Endothelial cell of umbilical vein (primary cell): ENCODE data around the gene USP47. TPM values are rescaled to one million over a fixed set of nuclear protein-coding genes. Genes with fewer than 3 reads are reported as not detected.

ENCODE experiments used
- BruUV-seq: library from RNA; stranded (reverse); fragments of 400-500 nt; replicated peaks from 2 replicates; lab custom pipeline; 2021; lab: Mats Ljungman, UMichigan
- CTCF ChIA-PET: fragments of 300-600, 350-600 bp; sonication (Branson Sonifier 250); formaldehyde crosslinking; loops from one replicate; lab custom pipeline; 2021; ENCODE audit warnings: antibody characterized with exemption, inconsistent platforms; lab: Charles Lee
- POLR2A ChIA-PET: fragments of 300-600, 350-600 bp; sonication (Branson Sonifier 250); formaldehyde crosslinking; loops from one replicate; lab custom pipeline; 2021; ENCODE audit warnings: antibody characterized with exemption, inconsistent platforms; lab: Charles Lee
- DNase-seq: peaks from one replicate; pipeline ENCODE4 v3.0.0-alpha.2; 2011; ENCODE audit warnings: low read depth, low spot score
- FAIRE-seq: peaks from 2 replicates; lab custom pipeline; 2011; peaks lifted over from hg19 to GRCh38; lab: Jason Lieb, UNC
- H2AFZ ChIP-seq: 2 replicates; pipeline ENCODE4 v1.6.0; 2012; ENCODE audit warnings: low read depth, low read length, control low read depth, inconsistent platforms
- H3K27ac ChIP-seq: 2 replicates; pipeline ENCODE4 v1.5.1; 2011; ENCODE audit warnings: low read depth, mild to moderate bottlenecking, control low read depth, low read length, moderate library complexity; ENCODE audit not compliant: insufficient read depth
- H3K27me3 ChIP-seq, 2 experiments: 2 replicates each; pipeline versions ENCODE4 v1.6.0 to v1.6.1; 2011; ENCODE audit warnings: low read length in 2 of 2, mixed read lengths in 1 of 2; ENCODE audit not compliant: control insufficient read depth in 2 of 2, insufficient read depth in 2 of 2
- H3K36me3 ChIP-seq, 2 experiments: 2 replicates in 1 of 2; 3 replicates in 1 of 2; pipeline ENCODE4 v1.5.1; 2011; ENCODE audit warnings: low read length in 2 of 2, mild to moderate bottlenecking in 1 of 2, moderate library complexity in 1 of 2; ENCODE audit not compliant: control insufficient read depth in 2 of 2, insufficient read depth in 2 of 2; ENCODE audit errors: extremely low read depth in 1 of 2
- H3K4me1 ChIP-seq: 3 replicates; pipeline ENCODE4 v1.5.1; 2011; ENCODE audit warnings: mild to moderate bottlenecking, low read length; ENCODE audit not compliant: control insufficient read depth, insufficient read depth; ENCODE audit errors: extremely low read depth
- H3K4me2 ChIP-seq: 2 replicates; pipeline ENCODE4 v1.6.1; 2011; ENCODE audit warnings: low read length, control low read depth, mixed read lengths; ENCODE audit not compliant: insufficient read depth
- H3K4me3 ChIP-seq, 3 experiments: fragments of 200-600 bp in 1 of 3; sonication (generic), shearing (Covaris generic) in 1 of 3; replicated peaks in 1 of 3; 2 replicates each; pipeline ENCODE4 v1.5.1; 2011 to 2016; ENCODE audit warnings: control low read depth in 3 of 3, low read length in 3 of 3, mild to moderate bottlenecking in 2 of 3, inconsistent platforms in 1 of 3, low read depth in 1 of 3, moderate library complexity in 1 of 3; ENCODE audit not compliant: insufficient read depth in 1 of 3
- H3K79me2 ChIP-seq: 2 replicates; pipeline ENCODE4 v1.6.0; 2012; ENCODE audit warnings: low read length, inconsistent platforms; ENCODE audit not compliant: control insufficient read depth, insufficient read depth
- H3K9ac ChIP-seq: replicated peaks from 2 replicates; pipeline ENCODE3; 2011; ENCODE audit warnings: low read length, control low read depth; ENCODE audit not compliant: insufficient read depth; ENCODE audit errors: extremely low read depth
- H3K9me1 ChIP-seq: replicated peaks from 3 replicates; pipeline ENCODE4 v1.6.0; 2011; ENCODE audit warnings: mild to moderate bottlenecking, low read length; ENCODE audit not compliant: control insufficient read depth, insufficient read depth; ENCODE audit errors: extremely low read depth
- H3K9me3 ChIP-seq: replicated peaks from 2 replicates; pipeline ENCODE4 v1.5.1; 2012; ENCODE audit warnings: low read length, inconsistent platforms; ENCODE audit not compliant: control insufficient read depth, insufficient read depth
- H4K20me1 ChIP-seq: replicated peaks from 2 replicates; pipeline ENCODE3; 2011; ENCODE audit warnings: mild to moderate bottlenecking, low read length; ENCODE audit not compliant: control insufficient read depth, insufficient read depth; ENCODE audit errors: extremely low read depth
- CTCF ChIP-seq, 2 donors: IDR thresholded peaks; 1 replicate in 1 of 2; 2 replicates in 1 of 2; pipeline ENCODE4 v1.5.1; 2011; ENCODE audit warnings: low read length in 2 of 2, mild to moderate bottlenecking in 2 of 2, moderate library complexity in 2 of 2, control low read depth in 1 of 2, inconsistent platforms in 1 of 2, low read depth in 1 of 2; ENCODE audit not compliant: insufficient read depth in 1 of 2; ENCODE audit errors: extremely low read depth in 1 of 2
- EZH2 ChIP-seq: IDR thresholded peaks from 2 replicates; pipeline ENCODE4 v1.6.1; 2012; ENCODE audit warnings: borderline replicate concordance, low read depth, mild to moderate bottlenecking, moderate library complexity, low read length, inconsistent platforms; ENCODE audit not compliant: severe bottlenecking
- FOS ChIP-seq: IDR thresholded peaks from 2 replicates; pipeline ENCODE4 v1.6.1; 2011; ENCODE audit warnings: mild to moderate bottlenecking, low read length, moderate library complexity, borderline replicate concordance; ENCODE audit not compliant: insufficient read depth
- GATA2 ChIP-seq: IDR thresholded peaks from 2 replicates; pipeline ENCODE4 v1.7.0; 2011; ENCODE audit warnings: low read depth, mild to moderate bottlenecking, moderate library complexity, mixed read lengths, low read length; ENCODE audit not compliant: insufficient read length, insufficient read depth
- JUN ChIP-seq: IDR thresholded peaks from 2 replicates; pipeline ENCODE4 v1.6.1; 2011; ENCODE audit warnings: borderline replicate concordance, low read depth; ENCODE audit not compliant: insufficient read length, insufficient read depth
- MAX ChIP-seq: IDR thresholded peaks from 2 replicates; pipeline ENCODE4 v1.6.1; 2011; ENCODE audit not compliant: insufficient read depth, insufficient read length
- MYC ChIP-seq: IDR thresholded peaks from one replicate; pipeline ENCODE4 v1.6.1; 2011; ENCODE audit warnings: mild to moderate bottlenecking, low read depth, low read length
- POLR2A ChIP-seq: IDR thresholded peaks from 2 replicates; pipeline ENCODE4 v1.6.1; 2012; ENCODE audit warnings: low read depth, mild to moderate bottlenecking, control low read depth, low read length
- POLR2AphosphoS5 ChIP-seq: IDR thresholded peaks from 2 replicates; pipeline ENCODE4 v1.6.1; 2012; ENCODE audit warnings: low read depth, mild to moderate bottlenecking, control low read depth, low read length, moderate library complexity; ENCODE audit not compliant: insufficient read depth
- dilution Hi-C: fragments of 300-500 bp; cut with MboI; formaldehyde crosslinking; loops from one replicate; pipeline ENCODE4 v1.15.0; 2019; ENCODE audit warnings: low sequenced_read_pairs; ENCODE audit not compliant: extremely low pct_ligation_motif_present
- intact Hi-C: fragments of 100-400 bp; cut with micrococcal nuclease; formaldehyde crosslinking; loops from one replicate; pipeline ENCODE4 v1.10.0; 2022
- polyA plus RNA-seq, 4 experiments: library from polyadenylated mRNA; depleted of rRNA in 3 of 4; stranded (reverse) in 3 of 4; unstranded in 1 of 4; fragments of >200 nt; gene quantifications; 2 replicates each; pipeline versions ENCODE4 v1.2.1 to v1.2.3, GENCODE V29; 2011 to 2012; ENCODE audit warnings: missing spikeins in 1 of 4
- total RNA-seq: library from RNA; stranded (reverse); gene quantifications from 2 replicates; pipeline ENCODE4 v1.2.3, GENCODE V29; 2021

Gene USP47
- total and polyA plus RNA-seq, 2 donors (not counting 3 experiments of a cell fraction or from before 2014, with no cell fraction given): 7.8 to 38.0 TPM

- Histone ChIP-seq H3K27ac (no peak overlapping the region), H3K27me3 (no peaks in the 10 kb centered on the region), H3K9me1 (no peaks in the 10 kb centered on the region), H3K79me2 (no peaks in the 10 kb centered on the region), H3K4me1 (peaks cover 11% of the 10 kb centered on the region), H3K4me2 (no peak overlapping the region), H2AFZ (no peak overlapping the region), H3K9ac (no peak overlapping the region), H3K4me3 (no peak overlapping the region), H3K36me3 (peaks cover 3 to 8% of the 10 kb centered on the region in 2 experiments), H3K9me3 (no peaks in the 10 kb centered on the region), H4K20me1 (no peaks in the 10 kb centered on the region)
- TF ChIP-seq MYC (no peak), POLR2A (no peak), JUN (no peak), GATA2 (no peak), MAX (no peak), EZH2 (no peak), POLR2AphosphoS5 (no peak), FOS (no peak), CTCF (IDR thresholded peaks at IDR 0.05; ENCODE audit: extremely low read depth in 1 of 2, insufficient read depth in 1 of 2, low read depth in 1 of 2, low read length in 2 of 2) (no peak)
- FAIRE-seq: no peak
- DNase-seq: no peak
- intact Hi-C loops (no loop called here), dilution Hi-C loops (no loop called here)
- CTCF ChIA-PET: interaction anchor here (1.5 to 2.6 kb wide), 4 partner anchors 7 to 322 kb away, joined by 3 to 11 read pairs (median 4); no protein-coding TSS in a partner anchor
- POLR2A ChIA-PET: no interaction called here
- no TSS peak for BruUV-seq
Measured at GRCh38 chr11:11959601-11960000, 117.8 kb downstream of the USP47 start.
